Right forelimb (tissue), 1 donor: ENCODE measurements around the gene IGF2BP1.
A peak's percentile ranks its signal among the peaks of the same experiment; 100 is the strongest.
"Not testable (repeated sequence)": the region's sequence is repeated elsewhere in the genome, so short reads cannot be mapped to it uniquely, and the experiment has no call there.

ENCODE experiments used
- DNase-seq: peaks from one replicate; pipeline ENCODE4 v3.0.0-alpha.2; 2018

Gene IGF2BP1

GRCh38 chr17:49020609-49021008 is 23.4 kb downstream of the IGF2BP1 start:
- no peak for DNase-seq

- DNase-seq, result no peak
Observed at GRCh38 chr17:49021095-49021767, 24.0 kb downstream of the IGF2BP1 start.

GRCh38 chr17:49021768-49022103 is 24.6 kb downstream of the IGF2BP1 start:
- no peak for DNase-seq

- no peak for DNase-seq
Observed at GRCh38 chr17:49022391-49022941, 25.3 kb downstream of the IGF2BP1 start.

GRCh38 chr17:49024523-49024922 is 27.3 kb downstream of the IGF2BP1 start:
- DNase-seq, result no peak

- not testable (repeated sequence) for DNase-seq
Observed at GRCh38 chr17:49026447-49026846, 29.3 kb downstream of the IGF2BP1 start.

- no peak for DNase-seq
Observed at GRCh38 chr17:49028271-49028670, 31.1 kb downstream of the IGF2BP1 start.

GRCh38 chr17:49029801-49030200 is 32.6 kb downstream of the IGF2BP1 start:
- no peak for DNase-seq

- DNase-seq, result peak; percentile 71
Observed at GRCh38 chr17:49031965-49032928, 35.1 kb downstream of the IGF2BP1 start.

GRCh38 chr17:49035470-49036269 is 38.5 kb downstream of the IGF2BP1 start:
- DNase-seq, result peak; percentile 77

- no peak for DNase-seq
Observed at GRCh38 chr17:49036270-49036626, 39.1 kb downstream of the IGF2BP1 start.

- no peak for DNase-seq
Observed at GRCh38 chr17:49038138-49038537, 41.0 kb downstream of the IGF2BP1 start.

GRCh38 chr17:49038544-49038943 is 41.4 kb downstream of the IGF2BP1 start:
- DNase-seq, result no peak

- not testable (repeated sequence) for DNase-seq
Observed at GRCh38 chr17:49039518-49039917, 42.3 kb downstream of the IGF2BP1 start.

GRCh38 chr17:49041527-49041926 is 44.3 kb downstream of the IGF2BP1 start:
- DNase-seq, result no peak

GRCh38 chr17:49045376-49045775 is 48.2 kb downstream of the IGF2BP1 start:
- no peak for DNase-seq

- no peak for DNase-seq
Observed at GRCh38 chr17:49046912-49047311, 49.7 kb downstream of the IGF2BP1 start.

- no peak for DNase-seq
Observed at GRCh38 chr17:49049265-49049664, 52.1 kb downstream of the IGF2BP1 start.

GRCh38 chr17:49050611-49051010 is 53.4 kb downstream of the IGF2BP1 start:
- DNase-seq, result no peak

- DNase-seq, result no peak
Observed at GRCh38 chr17:49051269-49051668, 54.1 kb downstream of the IGF2BP1 start.

- DNase-seq, result no peak
Observed at GRCh38 chr17:49053171-49053829, 56.1 kb downstream of the IGF2BP1 start.

- DNase-seq, result no peak
Observed at GRCh38 chr17:49054342-49055092, 57.3 kb downstream of the IGF2BP1 start.
